NCI-H187 (cell line): ENCODE measurements around the gene IL27RA.
A peak's percentile ranks its signal among the peaks of the same experiment; 100 is the strongest.

Experiments used
- DNase-seq, 2 experiments: peaks; one replicate each; lab custom pipeline; 2025; lab: John Stamatoyannopoulos, UW

Gene IL27RA

GRCh38 chr19:14059652-14060155 lies 28.1 kb downstream of the IL27RA start:
- no peak for DNase-seq

GRCh38 chr19:14061081-14061749 lies 29.7 kb downstream of the IL27RA start:
- DNase-seq, result no peak

- no peak for DNase-seq
These were observed 30.4 kb downstream of the IL27RA start, which contains the start of gene PALM3 for GRCh38 chr19:14061751-14062557. PALM3 (minus strand) TSS chr19:14062076; CDS start chr19:14061980, 96 bp downstream.

GRCh38 chr19:14062558-14062855 lies 30.9 kb downstream of the IL27RA start:
- DNase-seq, result no peak

- DNase-seq, result no peak
These were observed 31.5 kb downstream of the IL27RA start for GRCh38 chr19:14063105-14063504.

DNA sequence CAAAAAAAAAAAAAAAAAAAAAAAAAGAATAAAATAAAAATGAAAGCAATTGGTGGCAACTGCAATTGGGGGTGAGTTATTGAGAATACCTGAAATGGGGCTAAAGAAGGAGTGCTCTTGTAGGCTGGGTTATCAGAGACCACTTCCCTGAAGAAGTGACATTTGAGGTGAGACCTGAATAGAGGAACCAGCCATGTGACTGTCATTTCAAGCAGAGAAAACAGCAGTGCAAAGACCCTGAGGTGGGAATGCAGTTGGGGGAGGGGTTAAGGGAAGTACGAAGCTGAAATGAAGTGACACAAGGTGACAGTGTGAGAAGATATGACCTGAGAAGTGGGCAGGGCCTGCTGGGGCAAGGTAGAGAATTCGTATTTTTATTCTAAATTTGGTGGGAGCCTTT lies 34.6 kb downstream of the IL27RA start:
- DNase-seq, result no peak

- DNase-seq, result no peak
These were observed 38.9 kb downstream of the IL27RA start for GRCh38 chr19:14070268-14071050.

DNA sequence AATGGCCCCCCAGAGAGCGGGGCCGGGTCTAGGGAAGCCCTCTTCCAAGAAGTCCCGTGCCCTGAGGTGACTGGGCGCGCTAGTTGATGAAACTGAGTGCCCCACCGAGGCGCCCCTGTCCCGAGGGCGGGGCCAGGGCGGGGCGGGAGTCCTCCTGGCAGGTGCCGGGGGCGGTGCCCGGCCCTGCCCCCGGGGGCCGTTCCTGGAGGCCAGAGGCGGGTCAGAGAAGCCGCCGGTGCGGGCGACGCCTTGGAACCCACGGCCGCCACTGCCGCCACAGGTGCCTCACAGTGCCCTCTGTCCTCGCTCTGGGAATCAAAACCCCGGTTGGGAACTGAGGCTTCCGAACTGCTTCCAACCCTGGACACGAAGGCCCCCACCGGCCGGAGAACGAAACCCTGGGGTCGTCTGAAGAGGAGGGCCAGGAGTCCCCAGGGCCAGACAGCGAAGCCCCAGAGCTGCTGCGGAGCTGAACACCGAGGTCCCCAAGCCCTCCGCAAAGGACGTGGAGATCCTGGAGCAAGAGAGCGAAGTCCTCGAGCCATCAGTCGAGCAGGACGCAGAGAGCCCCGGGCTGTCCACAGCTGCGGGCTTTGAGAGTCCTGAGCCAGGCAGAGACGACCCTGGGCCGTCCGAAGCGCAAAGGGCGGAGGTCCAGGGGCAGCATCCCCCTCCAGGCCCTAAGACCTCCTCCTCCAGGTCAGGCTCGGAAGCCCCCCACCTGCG lies 41.1 kb downstream of the IL27RA start, which contains the start of gene MISP3:
Gene MISP3, plus strand, starts transcription at position 252 of the 726 bp plus-strand sequence. CDS start 524 bp downstream, outside the sequence.
- DNase-seq, result no peak

DNA sequence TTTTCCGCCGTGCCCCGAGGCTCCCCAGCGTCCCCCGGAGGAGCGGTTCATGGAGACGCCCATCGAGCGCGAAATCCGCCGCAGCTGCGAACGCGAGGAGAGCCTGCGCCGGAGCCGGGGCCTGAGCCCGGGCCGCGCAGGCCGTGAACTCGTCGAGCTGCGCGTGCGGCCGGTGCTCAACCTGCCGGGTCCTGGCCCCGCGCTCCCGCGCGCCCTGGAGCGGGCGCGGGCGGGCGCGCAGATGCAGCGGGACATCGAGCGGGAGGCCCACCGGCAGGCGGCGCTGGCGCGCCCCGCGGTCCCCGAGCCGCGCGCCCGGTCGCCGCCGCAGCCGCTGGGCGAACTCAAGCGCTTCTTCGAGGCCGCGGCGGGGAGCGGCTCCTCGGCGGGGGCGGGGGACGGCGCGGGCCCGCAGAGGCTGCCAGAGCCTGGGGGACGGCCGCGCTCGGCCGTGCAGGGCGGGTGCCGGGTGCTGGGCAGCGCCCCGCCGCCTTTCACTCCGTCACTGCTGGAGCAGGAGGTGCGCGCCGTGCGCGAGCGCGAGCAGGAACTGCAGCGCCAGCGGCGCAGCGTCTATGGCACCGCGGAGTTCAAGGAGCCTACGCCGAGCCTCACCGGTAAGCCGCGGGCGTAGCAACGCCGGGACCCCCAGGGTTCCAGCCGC lies 41.8 kb downstream of the IL27RA start:
- DNase-seq, result peak in 1 of 2 experiments; percentile 11

- no peak for DNase-seq
These were observed 42.6 kb downstream of the IL27RA start for GRCh38 chr19:14073925-14074838.

DNA sequence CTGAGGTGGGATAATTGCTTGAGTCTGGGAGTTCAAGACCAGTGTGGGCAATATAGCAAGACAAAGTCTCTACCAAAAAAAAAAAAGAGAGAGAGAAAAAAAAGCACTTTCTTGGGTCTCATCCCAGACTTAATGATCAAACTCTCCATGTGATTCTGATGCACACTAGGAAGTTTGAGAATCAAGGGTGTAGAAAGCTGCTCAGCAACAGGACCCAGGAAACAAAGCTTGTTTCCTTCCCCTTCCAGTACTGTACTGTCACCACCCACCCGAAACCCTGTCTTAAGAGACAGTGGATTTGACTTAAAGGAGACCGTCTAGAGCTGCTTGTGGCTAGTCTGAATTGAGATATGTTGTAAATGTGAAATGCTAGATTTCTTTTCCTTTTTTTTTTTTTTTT lies 46.8 kb downstream of the IL27RA start:
- DNase-seq, result no peak

GRCh38 chr19:14080887-14081796 lies 49.6 kb downstream of the IL27RA start:
- peak; percentile 85 to 87 for DNase-seq

- DNase-seq, result no peak
These were observed 50.5 kb downstream of the IL27RA start for GRCh38 chr19:14081797-14082674.

DNA sequence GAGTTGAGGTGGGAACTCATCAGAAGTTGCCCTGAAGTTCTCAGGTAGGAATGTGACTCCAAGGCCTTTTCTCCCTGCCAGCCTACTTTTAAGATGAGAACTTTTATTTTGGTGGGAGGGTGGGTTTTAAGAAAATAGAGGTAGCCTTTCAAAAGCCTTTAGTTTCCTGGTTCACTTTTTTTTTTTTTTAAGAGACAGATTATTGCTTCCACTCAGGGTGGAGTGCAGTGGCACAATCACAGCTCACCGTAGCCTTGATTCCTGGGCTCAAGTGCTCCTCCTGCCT lies 51.1 kb downstream of the IL27RA start:
- DNase-seq, result no peak

- DNase-seq, result no peak
These were observed 53.9 kb downstream of the IL27RA start, which contains the start of gene C19orf67 for GRCh38 chr19:14085309-14085995. C19orf67 (minus strand) TSS chr19:14085783; CDS start chr19:14085627, 156 bp downstream.

- DNase-seq, result no peak
These were observed 54.5 kb downstream of the IL27RA start for GRCh38 chr19:14086098-14086497.

DNA sequence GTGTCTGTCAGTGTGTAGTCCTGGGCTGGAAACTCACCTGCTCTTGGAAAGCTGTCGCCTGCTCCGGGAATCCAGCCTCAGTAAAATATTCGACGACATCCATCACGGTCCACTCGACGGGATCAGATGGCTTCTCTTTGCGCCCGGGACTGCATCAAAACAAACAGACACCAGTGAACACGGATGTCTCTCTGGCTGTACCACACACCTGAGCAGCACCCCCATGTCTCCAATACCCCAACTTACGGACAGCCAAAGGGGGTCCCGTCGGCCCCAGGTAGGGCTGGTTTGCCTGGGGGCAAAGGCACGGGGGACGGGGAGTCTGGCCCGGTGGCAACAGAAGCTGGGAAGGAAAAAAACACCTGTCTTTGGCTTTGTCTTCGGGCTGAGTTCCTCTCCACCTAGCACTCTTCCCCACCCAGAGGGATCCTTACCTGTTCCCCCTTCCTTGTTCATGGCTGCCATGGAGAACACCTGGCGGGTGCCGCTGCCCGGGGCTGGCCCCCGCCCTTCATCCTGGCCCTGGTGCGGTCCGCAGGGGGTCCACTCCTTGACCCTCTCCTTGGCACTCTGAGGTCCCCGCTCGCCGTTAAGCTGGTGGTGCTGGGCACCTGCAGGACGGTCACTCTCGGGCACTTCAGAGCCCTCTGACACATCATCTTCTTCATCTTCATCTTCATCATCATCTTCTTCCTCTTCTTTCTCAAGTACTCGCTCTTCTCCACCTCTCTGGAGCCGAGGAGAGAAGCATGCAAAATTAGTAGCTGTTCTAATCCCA lies 57.3 kb downstream of the IL27RA start:
- DNase-seq, result no peak
